ENCODE results near the gene SCLY. TPM values are rescaled to one million over a fixed set of nuclear protein-coding genes. Genes with fewer than 3 reads are reported as not detected.

Gene SCLY
- total RNA-seq, 1 experiment from 2014 or later = 21.7 TPM

- H3K4me3 ChIP-seq (ENCODE audit: low read depth, low read length) = no peak overlapping the region
- no peak for DNase-seq
- no peak for TF ChIP-seq CTCF (IDR thresholded peaks at IDR 0.05; ENCODE audit: insufficient read depth in 1 of 2, low read depth in 1 of 2, low read length in 1 of 2, severe bottlenecking in 1 of 2, unreplicated experiment in 1 of 2)
- no peaks in the 10 kb centered on the region for H3K27me3 ChIP-seq (replicated peaks; ENCODE audit: control insufficient read depth, insufficient read depth, low read length)
- Mint-ChIP-seq H3K4me1 (ENCODE audit: low read depth, unreplicated experiment) (no peaks in the 10 kb centered on the region), H3K27me3 (ENCODE audit: insufficient read depth, unreplicated experiment) (no peaks in the 10 kb centered on the region), H3K4me3 (ENCODE audit: unreplicated experiment) (no peak overlapping the region), H3K27ac (ENCODE audit: unreplicated experiment) (no peak overlapping the region), H3K9me3 (ENCODE audit: unreplicated experiment) (no peaks in the 10 kb centered on the region), H3K36me3 (ENCODE audit: insufficient read depth, unreplicated experiment) (no peaks in the 10 kb centered on the region)
- CTCF ChIA-PET = no interaction called here
- intact Hi-C loops (cut with micrococcal nuclease; ENCODE audit: unreplicated experiment) = no loop called here
- no TSS peak for BruUV-seq (replicated peaks)
- no peaks in the 10 kb centered on the region for H3K36me3 ChIP-seq (ENCODE audit: control insufficient read depth, insufficient read depth, low read length)
- no peaks in the 10 kb centered on the region for H3K4me1 ChIP-seq
- H3K9me3 ChIP-seq = no peaks in the 10 kb centered on the region
- POLR2A ChIA-PET = no interaction called here
Observed at GRCh38 chr2:238140040-238140439, 79.2 kb downstream of the SCLY start.

- no peaks in the 10 kb centered on the region for H3K9me3 Mint-ChIP-seq (ENCODE audit: unreplicated experiment)
- no peaks in the 10 kb centered on the region for H3K27me3 Mint-ChIP-seq (ENCODE audit: insufficient read depth, unreplicated experiment)
- no TSS peak for BruUV-seq (replicated peaks)
- H3K27ac Mint-ChIP-seq (ENCODE audit: unreplicated experiment) = no peak overlapping the region
- CTCF ChIA-PET = no interaction called here
- H3K27me3 ChIP-seq (replicated peaks; ENCODE audit: control insufficient read depth, insufficient read depth, low read length) = no peaks in the 10 kb centered on the region
- intact Hi-C loops (cut with micrococcal nuclease; ENCODE audit: unreplicated experiment) = no loop called here
- no peaks in the 10 kb centered on the region for H3K9me3 ChIP-seq
- no peak for TF ChIP-seq CTCF (IDR thresholded peaks at IDR 0.05; ENCODE audit: insufficient read depth in 1 of 2, low read depth in 1 of 2, low read length in 1 of 2, severe bottlenecking in 1 of 2, unreplicated experiment in 1 of 2)
- no peaks in the 10 kb centered on the region for H3K36me3 ChIP-seq (ENCODE audit: control insufficient read depth, insufficient read depth, low read length)
- DNase-seq = no peak
- H3K36me3 Mint-ChIP-seq (ENCODE audit: insufficient read depth, unreplicated experiment) = no peaks in the 10 kb centered on the region
- no peaks in the 10 kb centered on the region for H3K4me1 ChIP-seq
- no peak overlapping the region for H3K4me3 ChIP-seq (ENCODE audit: low read depth, low read length)
- POLR2A ChIA-PET = no interaction called here
- no peak overlapping the region for H3K4me3 Mint-ChIP-seq (ENCODE audit: unreplicated experiment)
- no peaks in the 10 kb centered on the region for H3K4me1 Mint-ChIP-seq (ENCODE audit: low read depth, unreplicated experiment)
Observed at GRCh38 chr2:238140721-238141540, 80.1 kb downstream of the SCLY start.

GRCh38 chr2:238141541-238142318 is 80.9 kb downstream of the SCLY start:
- no peaks in the 10 kb centered on the region for H3K36me3 ChIP-seq (ENCODE audit: control insufficient read depth, insufficient read depth, low read length)
- TF ChIP-seq CTCF (IDR thresholded peaks at IDR 0.05; ENCODE audit: insufficient read depth in 1 of 2, low read depth in 1 of 2, low read length in 1 of 2, severe bottlenecking in 1 of 2, unreplicated experiment in 1 of 2) = no peak
- no peaks in the 10 kb centered on the region for H3K4me1 ChIP-seq
- H3K27me3 Mint-ChIP-seq (ENCODE audit: insufficient read depth, unreplicated experiment) = no peaks in the 10 kb centered on the region
- H3K27me3 ChIP-seq (replicated peaks; ENCODE audit: control insufficient read depth, insufficient read depth, low read length) = no peaks in the 10 kb centered on the region
- H3K9me3 Mint-ChIP-seq (ENCODE audit: unreplicated experiment) = no peaks in the 10 kb centered on the region
- BruUV-seq (replicated peaks) = no TSS peak
- CTCF ChIA-PET = no interaction called here
- intact Hi-C loops (cut with micrococcal nuclease; ENCODE audit: unreplicated experiment) = no loop called here
- H3K9me3 ChIP-seq = no peaks in the 10 kb centered on the region
- POLR2A ChIA-PET = no interaction called here
- no peak for DNase-seq
- H3K4me1 Mint-ChIP-seq (ENCODE audit: low read depth, unreplicated experiment) = no peaks in the 10 kb centered on the region
- H3K4me3 ChIP-seq (ENCODE audit: low read depth, low read length) = no peak overlapping the region
- no peaks in the 10 kb centered on the region for H3K36me3 Mint-ChIP-seq (ENCODE audit: insufficient read depth, unreplicated experiment)
- no peak overlapping the region for H3K27ac Mint-ChIP-seq (ENCODE audit: unreplicated experiment)
- no peak overlapping the region for H3K4me3 Mint-ChIP-seq (ENCODE audit: unreplicated experiment)

All from Caco-2 (cell line).